Lower leg skin (tissue), 4 donors: ENCODE measurements around the gene HPS6. TPM values are rescaled to one million over a fixed set of nuclear protein-coding genes. Genes with fewer than 3 reads are reported as not detected.
"Not testable (repeated sequence)": the region's sequence is repeated elsewhere in the genome, so short reads cannot be mapped to it uniquely, and the experiment has no call there.

ENCODE experiments used
- DNase-seq, 2 donors: peaks; one replicate each; pipeline ENCODE4 v3.0.0-alpha.2; 2019; ENCODE audit warnings: low spot score in 2 of 2
- H3K4me3 ChIP-seq: fragments of 200-600 bp; sonication (generic); 2 replicates; pipeline ENCODE4 v1.5.1; 2017; ENCODE audit warnings: mild to moderate bottlenecking, low read depth; ENCODE audit not compliant: poor library complexity, severe bottlenecking
- POLR2A ChIP-seq, 2 donors: fragments of 450-650 bp; IDR thresholded peaks; one replicate each; pipeline ENCODE4 v1.6.1; 2016 to 2017; ENCODE audit warnings: antibody characterized with exemption in 2 of 2, mild to moderate bottlenecking in 1 of 2, moderate library complexity in 1 of 2
- WGBS, 2 donors: methylation state at CpG; one replicate each; pipeline ENCODE4 v1.1.5; 2018; 5-methylcytosine and 5-hydroxymethylcytosine counted together
- intact Hi-C: fragments of 100-400 bp; cut with DNase I; formaldehyde crosslinking; loops from one replicate; pipeline ENCODE4 v1.15.0; 2023; ENCODE audit warnings: low total_unique reads
- total RNA-seq, 4 donors: library from RNA; depleted of rRNA; stranded (reverse); fragments of >200 nt; gene quantifications; one replicate each; pipeline ENCODE4 v1.1.0, GENCODE V29; 2016
- TF ChIP-seq, protein P1 (sequence below), 3 donors: fragments of 450-650 bp; IDR thresholded peaks; one replicate each; pipeline ENCODE4 v1.5.1; 2016; ENCODE audit warnings: antibody characterized with exemption in 3 of 3, mild to moderate bottlenecking in 3 of 3, moderate library complexity in 2 of 3

The HPS6 gene
- total RNA-seq, 4 donors from 2014 or later, result 31.2 to 39.2 (median 35.4) TPM

DNA sequence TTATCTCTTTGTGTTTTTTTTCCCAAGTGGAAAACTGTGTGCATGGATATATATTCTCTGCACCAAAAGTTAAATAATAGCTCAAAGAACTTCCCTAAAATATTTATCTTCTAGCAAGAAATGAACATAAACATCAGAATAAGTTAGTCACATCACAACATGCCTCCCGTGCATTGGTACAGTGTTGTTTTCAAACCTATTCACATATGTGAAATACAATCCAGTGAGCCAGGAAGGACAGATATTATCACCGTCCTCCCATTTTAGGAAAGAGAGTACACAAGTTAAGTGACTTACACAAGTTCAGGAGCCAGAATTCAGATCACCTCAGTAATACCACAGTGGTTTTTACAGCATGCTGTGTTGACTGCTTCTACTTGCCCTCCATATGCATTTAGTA is 31.4 kb upstream of the HPS6 start:
- no peak overlapping the region for H3K4me3 ChIP-seq
- DNase-seq, result no peak
- WGBS, 2 donors, result 92 to 97% methylated on average over 2 of the region's 2 CpGs
- intact Hi-C loops, result no loop called here
- TF ChIP-seq, protein P1, sequence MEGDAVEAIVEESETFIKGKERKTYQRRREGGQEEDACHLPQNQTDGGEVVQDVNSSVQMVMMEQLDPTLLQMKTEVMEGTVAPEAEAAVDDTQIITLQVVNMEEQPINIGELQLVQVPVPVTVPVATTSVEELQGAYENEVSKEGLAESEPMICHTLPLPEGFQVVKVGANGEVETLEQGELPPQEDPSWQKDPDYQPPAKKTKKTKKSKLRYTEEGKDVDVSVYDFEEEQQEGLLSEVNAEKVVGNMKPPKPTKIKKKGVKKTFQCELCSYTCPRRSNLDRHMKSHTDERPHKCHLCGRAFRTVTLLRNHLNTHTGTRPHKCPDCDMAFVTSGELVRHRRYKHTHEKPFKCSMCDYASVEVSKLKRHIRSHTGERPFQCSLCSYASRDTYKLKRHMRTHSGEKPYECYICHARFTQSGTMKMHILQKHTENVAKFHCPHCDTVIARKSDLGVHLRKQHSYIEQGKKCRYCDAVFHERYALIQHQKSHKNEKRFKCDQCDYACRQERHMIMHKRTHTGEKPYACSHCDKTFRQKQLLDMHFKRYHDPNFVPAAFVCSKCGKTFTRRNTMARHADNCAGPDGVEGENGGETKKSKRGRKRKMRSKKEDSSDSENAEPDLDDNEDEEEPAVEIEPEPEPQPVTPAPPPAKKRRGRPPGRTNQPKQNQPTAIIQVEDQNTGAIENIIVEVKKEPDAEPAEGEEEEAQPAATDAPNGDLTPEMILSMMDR (IDR thresholded peaks at IDR 0.05), result no peak
- no peak for TF ChIP-seq POLR2A (IDR thresholded peaks at IDR 0.05)

DNA sequence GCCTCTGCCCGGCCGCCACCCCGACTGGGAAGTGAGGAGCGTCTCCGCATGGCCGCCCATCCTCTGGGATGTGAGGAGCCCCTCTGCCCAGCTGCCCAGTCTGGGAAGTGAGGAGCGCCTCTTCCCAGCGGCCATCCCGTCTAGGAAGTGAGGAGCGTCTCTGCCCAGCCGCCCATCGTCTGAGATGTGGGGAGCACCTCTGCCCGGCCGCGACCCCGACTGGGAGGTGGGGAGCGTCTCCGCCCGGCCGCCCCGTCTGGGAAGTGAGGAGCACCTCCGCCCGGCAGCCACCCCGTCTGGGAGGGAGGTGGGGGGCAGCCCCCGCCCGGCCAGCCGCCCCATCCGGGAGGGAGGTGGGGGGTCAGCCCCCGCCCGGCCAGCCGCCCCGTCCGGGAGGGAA is 29.3 kb upstream of the HPS6 start:
- DNase-seq, intact Hi-C loops, H3K4me3 ChIP-seq: not testable (repeated sequence)
- 90 to 98% methylated on average over 2 to 6 of the region's 33 CpGs for WGBS, 2 donors

DNA sequence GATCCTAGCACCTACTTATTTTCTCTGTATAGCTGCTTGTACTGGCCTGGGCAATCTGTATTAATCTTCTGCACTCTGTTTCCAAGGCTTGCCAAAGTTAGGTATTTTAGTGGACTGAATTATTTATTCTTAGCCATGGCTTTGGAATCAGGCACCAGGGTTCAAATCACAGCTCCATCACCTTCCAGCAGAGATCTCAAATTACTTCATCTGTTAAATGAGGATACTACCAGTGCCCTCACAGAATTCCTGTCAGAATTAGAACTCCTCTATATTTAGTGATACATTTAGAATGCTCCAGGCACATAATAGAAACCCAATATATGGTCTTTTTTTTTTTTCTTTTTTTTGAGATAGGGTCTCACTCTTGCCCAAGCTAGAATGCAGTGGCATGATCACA is 26.7 kb upstream of the HPS6 start:
- intact Hi-C loops, result no loop called here
- TF ChIP-seq, protein P1 (IDR thresholded peaks at IDR 0.05), result no peak
- TF ChIP-seq POLR2A (IDR thresholded peaks at IDR 0.05), result no peak
- H3K4me3 ChIP-seq, result no peak overlapping the region
- no peak for DNase-seq

DNA sequence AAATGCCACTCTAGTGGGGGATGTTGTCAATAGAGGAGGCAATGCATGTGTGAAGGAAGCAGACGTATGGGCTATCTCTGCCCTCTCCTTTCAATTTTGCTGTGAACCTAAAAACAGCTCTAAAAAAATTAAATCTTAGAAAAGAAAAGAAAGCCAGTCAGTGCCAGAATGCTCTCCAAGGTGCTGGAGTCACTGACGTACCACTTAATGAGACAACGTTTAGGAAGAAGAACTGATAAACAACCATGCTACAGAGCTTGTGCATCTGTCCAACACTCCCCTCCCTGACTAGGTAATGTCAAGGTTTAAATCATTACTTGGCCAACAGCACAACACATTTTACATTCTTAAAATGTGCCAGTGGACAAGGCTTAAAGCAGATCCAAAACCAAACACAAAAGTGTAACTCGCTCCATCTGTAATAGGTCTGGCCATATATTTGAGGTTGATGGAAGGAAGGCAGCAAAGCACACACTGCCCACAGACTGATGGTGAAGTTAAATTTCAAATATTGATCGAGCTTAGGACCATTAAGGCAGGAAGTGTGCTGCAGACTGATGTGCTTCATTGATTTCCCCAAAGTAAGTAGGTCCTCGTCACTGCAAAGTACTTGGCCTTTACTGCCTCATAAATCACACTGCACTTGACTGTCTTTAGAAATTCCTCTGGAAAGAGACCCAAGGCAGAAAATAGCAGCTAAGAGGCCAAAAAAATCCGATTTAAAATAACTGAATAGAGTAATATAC is 24.7 kb upstream of the HPS6 start:
- no peak overlapping the region for H3K4me3 ChIP-seq
- TF ChIP-seq, protein P1 (IDR thresholded peaks at IDR 0.05), result no peak
- no peak for TF ChIP-seq POLR2A (IDR thresholded peaks at IDR 0.05)
- 70 to 76% methylated on average over 7 of the region's 7 CpGs for WGBS, 2 donors
- intact Hi-C loops, result no loop called here
- no peak for DNase-seq

DNA sequence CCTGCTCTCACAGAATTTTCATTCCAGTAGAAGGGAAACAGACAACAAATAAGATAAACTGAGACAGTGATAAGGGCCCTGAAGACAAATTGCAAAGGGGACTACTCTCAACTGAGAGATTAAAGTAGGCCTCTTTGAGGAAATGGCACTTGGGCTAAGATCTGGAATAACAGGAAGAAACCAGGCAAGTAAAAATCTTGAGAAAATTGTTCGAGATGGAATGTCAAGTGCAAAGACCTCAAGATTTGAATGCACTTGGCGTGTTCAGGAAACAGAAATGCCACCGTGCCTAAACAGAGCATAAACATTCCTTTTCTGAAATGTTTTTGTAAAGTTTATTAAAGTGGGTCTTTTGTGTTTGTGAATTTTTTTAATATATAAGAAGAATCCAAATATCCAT is 19.9 kb upstream of the HPS6 start:
- WGBS, 2 donors, result 83 to 85% methylated on average over 3 of the region's 3 CpGs
- no peak for DNase-seq
- no peak overlapping the region for H3K4me3 ChIP-seq
- TF ChIP-seq, protein P1 (IDR thresholded peaks at IDR 0.05), result no peak
- no peak for TF ChIP-seq POLR2A (IDR thresholded peaks at IDR 0.05)
- intact Hi-C loops, result no loop called here

DNA sequence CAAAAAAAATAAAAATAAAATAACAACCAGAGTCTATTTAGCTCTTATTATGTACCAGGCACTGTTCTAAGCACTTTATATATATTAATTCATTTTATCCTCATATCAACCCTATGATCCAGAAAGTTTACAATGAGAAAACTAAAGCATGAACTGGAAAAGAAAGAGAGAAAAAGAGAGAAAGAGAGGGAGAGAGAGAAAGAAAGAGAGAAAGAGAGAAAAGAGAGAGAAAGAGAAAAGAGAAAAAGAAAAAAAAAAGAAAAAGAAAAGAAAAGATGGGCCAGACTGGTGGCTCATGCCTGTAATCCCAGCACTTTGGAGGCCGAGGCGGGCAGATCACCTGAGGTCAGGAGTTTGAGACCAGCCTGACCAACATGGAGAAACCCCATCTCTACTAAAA is 19.1 kb upstream of the HPS6 start:
- intact Hi-C loops, result no loop called here
- DNase-seq, result no peak
- H3K4me3 ChIP-seq, result no peak overlapping the region
- TF ChIP-seq POLR2A (IDR thresholded peaks at IDR 0.05), result no peak
- TF ChIP-seq, protein P1 (IDR thresholded peaks at IDR 0.05), result no peak
- WGBS, 2 donors, result 100% methylated on average over 2 of the region's 2 CpGs

DNA sequence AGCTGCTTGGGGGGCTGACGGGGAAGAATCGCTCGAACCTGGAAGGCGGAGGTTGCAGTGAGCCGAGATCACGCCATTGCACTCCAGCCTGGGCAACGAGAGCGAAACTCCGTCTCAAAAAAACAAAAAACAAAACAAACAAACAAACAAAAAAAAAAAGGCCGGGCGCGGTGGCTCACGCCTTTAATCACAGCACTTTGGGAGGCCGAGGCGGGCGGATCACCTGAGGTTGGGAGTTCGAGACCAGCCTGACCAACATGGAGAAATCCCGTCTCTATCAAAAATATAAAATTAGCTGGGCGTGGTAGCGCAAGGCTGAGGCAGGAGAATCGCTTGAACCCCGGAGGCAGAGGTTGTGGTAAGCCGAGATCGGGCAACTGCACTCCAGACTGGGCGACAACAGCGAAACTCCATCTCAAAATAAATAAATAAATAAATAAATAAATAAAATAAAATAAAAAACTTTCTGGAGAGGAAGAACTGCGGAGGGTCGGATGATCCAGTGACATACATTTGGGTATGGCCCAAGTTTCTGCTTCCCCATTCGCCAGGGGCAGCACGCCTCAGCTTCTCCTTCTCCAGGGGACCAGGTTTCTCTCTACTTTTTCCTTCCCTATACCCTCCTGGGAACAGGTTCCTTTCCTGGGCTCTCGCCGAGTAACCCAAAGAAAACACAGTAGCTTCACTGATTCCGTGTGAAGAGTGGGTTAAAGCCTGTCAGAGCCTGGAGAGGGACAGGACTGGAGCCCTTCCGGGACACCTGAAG is 10.1 kb upstream of the HPS6 start:
- peak in 1 of 2 donors; percentile 30 for DNase-seq
- 65 to 66% methylated on average over 34 of the region's 34 CpGs for whole genome bisulfite sequencing, 2 donors
- H3K4me3 ChIP-seq, result peak overlapping the region; percentile 46
- intact Hi-C loops, result not testable (repeated sequence)
